ENCODE results near the gene OTOG. TPM values are rescaled to one million over a fixed set of nuclear protein-coding genes. Genes with fewer than 3 reads are reported as not detected.

The OTOG gene
- total RNA-seq, 1 experiment from 2014 or later, result not detected

DNA sequence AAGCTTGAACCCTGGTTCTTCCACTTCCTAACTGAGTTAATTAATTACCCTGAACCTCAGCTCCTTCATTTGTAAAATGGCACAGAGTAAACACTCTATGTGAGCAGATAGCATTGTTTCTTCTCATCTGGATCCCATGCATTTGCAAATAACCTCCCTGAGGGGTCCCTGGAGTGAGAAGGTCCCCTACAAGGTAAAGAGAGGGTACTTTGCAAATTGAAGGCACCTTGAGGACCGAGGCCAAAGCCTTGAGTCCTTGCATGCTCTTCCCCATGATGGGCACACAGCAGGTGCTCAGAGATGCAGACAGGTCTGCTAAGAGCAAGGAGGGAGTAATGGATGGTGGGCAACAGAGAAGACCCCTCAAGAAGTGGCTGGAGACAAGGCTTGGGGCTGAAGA, 33.2 kb downstream of the OTOG start:
- no peak for DNase-seq (ENCODE audit: low read depth)

DNA sequence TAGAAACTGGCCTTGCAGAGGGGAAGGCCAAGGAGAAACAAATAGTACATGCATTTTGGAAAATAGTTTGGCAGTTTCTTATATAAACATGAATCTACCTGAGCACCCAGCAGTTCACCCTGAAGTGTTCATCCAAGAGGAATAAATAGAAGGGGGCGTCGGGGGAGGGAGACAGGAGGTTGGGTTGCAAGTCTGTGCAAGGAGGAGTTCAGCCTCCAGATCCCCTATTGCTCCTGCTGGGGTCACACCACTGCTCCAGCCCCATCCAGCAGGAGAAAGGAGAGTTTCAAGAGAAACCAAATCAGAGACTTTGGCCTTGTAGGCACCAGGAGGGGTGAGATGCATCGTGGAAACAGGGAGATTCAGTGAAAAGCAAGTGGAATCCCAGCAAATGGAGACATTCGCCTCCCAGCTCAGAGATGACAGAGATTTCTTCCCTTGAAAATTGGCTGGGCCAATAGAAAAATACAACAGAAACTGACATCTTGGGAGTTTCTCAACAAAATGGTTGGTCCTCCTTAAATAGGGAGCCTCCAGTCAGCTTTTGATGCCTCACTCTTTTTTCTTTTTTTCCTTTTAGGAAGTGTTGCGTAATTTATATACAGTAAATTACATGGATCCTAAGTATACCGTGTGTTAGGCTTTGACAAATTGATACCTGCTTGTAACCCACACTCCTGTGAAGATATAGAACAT, 34.1 kb downstream of the OTOG start:
- DNase-seq (ENCODE audit: low read depth), result no peak

DNA sequence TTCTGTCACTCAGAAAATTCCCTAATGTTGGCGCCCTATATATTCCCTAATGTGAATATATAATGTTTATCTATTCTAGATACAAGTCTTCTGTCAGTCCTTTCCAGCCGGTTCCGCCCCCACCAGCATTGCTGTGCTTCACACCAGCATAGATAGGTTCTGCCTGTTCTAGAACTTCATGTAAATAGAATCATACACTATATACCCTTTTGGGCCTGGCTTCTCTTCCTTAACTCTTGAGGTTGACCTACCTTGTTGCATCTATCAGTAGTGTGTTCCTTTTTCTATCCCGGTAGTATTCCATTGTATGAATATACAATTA, 34.6 kb downstream of the OTOG start:
- no peak for DNase-seq (ENCODE audit: low read depth)

DNA sequence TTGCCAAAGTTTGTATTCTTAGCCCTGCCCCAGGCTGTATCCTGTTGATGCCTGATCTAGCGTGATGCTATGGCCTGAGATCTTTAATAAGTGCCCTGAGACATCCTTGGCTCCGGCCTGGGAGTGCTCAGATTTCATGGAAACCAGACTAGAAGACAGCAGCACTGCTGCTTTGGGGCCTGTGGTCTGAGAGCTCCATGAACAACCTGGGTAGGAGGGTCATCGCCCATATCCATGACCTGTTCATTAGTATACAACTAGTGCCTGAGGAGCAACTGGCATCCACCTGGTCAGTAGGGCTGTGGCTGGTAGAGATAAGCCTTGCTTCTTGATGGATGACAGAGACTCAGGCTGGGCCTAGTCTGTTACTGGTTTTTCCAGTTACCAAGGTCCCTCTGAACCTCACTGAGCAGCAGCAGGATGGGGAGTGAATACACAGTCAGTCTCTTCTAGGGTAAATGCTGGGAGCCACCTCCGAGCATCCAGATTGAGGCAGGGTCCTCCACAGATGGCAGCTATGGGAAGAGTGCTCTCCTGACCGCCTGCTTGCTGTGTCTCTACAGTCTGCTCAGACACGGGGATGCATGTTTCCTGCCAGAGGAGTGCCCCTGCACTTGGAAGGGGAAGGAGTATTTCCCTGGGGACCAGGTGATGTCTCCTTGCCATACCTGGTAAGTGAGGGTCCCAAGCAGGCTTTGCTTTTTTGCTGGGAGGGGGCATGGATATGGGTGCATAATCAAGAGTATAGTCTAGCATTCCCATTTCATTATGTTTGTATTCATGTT, 39.0 kb downstream of the OTOG start:
- no peak for DNase-seq (ENCODE audit: low read depth)

DNA sequence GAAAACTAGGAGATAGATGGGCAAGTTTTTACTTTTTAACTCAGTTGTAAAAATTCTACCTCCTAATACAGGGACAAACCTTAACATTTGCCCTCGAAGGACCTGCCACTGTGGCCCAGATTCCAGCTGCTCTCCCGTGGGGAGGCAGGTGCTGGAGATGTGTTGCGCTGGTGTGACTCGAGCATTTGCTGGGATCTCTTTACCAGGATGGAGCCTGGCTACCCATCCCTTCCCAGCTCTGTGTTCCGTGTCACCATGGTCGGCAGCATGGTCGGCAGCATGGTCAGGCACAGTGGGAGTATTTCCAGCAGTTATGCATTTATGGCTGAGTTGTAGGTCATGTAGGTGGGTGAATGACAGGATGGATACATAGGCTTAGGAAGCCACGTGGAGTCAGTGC, 41.1 kb downstream of the OTOG start:
- no peak for DNase-seq (ENCODE audit: low read depth)

DNA sequence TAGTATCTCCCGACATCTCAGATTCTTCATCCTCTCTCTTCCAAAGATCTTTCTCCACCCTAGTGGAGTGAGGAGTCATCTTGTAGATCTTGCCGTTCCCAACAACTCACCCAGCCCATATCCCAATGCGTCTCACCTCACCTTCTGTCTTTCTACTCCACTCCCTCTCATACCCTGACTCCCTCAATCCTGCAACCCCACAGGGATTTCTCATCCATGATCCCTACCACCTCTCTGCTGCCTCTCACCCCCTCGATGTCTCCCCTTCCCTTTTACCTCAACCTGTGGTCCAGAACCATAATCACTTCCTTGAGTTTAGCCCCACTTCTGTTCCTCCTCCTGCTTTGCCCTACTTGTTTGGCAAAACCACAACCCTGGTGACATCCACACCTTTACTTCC, 41.7 kb downstream of the OTOG start:
- no peak for DNase-seq (ENCODE audit: low read depth)

DNA sequence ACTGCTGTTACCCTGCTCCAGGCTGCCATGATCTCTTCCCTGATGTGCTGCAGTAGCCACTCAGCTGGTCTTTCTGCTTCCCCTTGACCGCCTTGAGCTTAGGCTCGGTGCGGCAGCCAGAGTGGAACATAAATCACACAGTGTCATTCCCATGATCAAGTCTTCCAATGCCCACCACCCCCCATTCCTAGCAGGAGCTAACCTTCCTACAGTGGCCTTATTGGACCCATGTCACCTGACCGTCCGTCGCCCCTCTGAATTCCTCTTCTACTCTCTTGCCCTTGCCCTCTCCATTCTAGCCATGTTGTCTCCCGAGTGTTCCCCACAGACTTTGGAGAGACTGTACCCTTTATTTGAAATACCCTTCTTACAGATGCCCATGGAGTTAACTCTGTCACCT, 43.4 kb downstream of the OTOG start:
- DNase-seq (ENCODE audit: low read depth), result no peak

DNA sequence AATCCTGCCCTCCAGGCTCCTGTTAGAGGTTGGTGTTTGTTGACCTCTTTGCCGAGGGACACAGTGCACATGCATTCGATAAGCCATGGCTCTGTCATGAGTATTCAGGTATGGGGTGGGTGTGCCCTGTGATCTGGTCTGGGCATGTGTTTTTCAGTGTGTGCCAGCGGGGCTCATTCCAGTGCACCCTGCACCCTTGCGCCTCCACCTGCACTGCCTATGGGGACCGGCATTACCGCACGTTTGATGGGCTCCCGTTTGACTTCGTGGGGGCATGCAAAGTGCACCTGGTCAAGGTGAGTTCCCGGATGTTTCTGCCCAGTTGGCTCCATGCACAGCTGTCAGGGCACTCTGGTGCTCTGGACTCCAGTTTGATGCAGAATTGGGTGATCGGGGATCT, 44.2 kb downstream of the OTOG start:
- DNase-seq (ENCODE audit: low read depth), result no peak

DNA sequence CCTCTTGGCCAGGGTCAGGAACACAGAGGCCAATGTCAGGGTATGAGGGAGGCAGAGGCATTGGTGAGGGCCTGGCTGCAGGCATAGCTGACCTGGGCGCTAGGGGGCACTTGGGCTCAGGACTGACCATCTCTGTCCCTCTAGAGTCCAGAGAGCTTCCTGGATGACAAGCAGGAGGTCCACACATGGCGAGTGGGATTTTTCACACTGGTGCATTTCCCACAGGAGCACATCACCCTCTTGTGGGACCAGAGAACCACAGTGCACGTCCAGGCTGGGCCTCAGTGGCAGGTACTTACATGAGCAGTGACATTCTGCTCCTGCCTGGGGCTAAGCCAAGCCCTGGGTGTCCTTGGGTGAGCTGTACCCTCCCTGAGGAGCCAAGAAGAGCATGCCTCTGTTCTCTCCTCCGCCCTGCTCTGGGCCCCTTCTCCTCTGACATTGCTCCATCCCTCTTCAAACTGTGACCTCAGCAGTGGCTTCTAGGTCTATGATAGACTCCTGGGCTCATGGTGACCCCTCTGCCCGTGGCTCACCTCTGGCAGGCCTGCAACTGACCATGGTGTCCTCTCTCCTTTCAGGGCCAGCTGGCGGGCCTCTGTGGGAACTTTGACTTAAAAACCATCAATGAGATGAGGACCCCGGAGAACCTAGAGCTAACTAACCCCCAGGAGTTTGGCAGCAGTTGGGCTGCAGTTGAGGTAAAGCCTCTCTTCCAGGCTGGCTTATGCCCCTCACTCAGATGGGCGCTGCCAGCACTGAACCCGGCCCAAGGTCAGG, 46.6 kb downstream of the OTOG start:
- no peak for DNase-seq (ENCODE audit: low read depth)

DNA sequence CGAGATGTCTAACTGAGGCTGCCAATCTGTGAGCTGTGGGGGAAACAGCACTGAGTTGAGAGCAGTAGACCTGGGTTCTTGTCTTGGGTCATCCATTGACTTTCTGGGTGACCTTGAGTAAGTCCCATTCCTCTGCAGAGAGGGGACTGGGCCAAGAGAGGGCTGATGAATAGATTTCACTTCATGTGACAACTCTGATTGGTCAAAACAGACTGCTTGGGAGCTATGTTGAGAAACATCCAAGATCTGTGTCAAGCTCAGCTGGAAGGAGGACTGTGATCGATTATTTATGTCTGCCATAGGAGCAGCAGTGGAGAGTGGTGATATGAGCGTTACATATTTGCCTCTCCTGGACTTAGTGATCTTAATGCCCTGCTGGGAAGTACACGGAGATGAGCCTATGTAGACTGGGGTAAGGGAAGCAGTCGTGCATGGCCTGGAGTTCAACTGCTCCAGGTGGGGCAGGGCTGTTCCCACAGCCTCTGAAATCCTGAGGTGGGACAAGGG, 47.7 kb downstream of the OTOG start:
- DNase-seq (ENCODE audit: low read depth), result no peak

DNA sequence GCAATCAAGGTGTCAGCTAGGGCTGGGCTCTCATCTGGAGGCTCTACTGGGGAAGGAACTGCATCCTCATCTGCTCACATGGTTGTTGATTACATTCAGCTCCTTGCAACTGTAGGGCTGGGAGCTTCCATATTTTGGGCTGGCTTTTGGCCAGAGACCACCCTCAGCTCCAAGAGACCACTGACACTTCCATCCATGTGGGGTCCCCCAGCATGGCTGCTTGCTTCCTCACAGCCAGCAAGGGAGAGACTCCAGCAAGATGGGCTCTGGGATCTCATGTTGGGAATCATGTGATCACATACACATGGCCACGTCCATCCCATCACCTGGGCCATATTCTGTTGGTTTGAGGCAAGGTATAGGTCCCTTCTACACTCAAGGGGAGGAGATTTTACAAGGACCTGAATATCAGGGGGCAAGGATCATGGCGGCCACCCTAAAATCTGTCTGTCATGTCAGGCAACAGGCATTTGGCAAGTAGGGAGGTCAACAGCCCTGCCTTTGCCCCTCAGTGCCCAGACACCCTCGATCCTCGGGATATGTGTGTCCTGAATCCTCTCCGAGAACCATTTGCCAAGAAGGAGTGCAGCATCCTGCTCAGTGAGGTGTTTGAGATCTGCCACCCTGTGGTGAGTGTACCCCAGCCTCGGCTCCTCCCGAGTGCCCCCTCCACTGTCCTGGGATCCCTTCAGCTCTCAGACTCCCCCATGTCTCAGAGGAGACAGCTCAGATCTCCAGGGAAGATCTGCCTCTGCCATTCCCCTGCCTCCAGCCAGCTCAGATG, 48.7 kb downstream of the OTOG start:
- DNase-seq (ENCODE audit: low read depth), result no peak

DNA sequence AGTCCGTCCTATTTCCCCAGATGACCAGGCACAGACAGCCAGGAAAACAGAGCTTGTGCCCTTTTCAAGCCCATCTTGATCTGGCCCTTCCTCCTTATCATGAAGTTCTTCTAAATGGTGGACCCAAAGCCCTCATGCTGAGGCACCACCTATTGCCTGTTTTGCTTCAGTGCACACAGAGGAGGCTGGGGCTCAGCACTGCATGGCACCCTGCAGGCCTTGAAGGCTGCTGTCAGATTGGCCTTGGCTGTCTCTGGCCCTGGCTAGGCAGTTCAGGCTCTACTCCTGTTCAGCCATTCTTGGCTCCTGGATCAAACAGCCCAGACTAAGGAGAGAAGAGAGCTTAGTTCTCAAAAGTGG, 49.2 kb downstream of the OTOG start:
- DNase-seq (ENCODE audit: low read depth), result no peak

DNA sequence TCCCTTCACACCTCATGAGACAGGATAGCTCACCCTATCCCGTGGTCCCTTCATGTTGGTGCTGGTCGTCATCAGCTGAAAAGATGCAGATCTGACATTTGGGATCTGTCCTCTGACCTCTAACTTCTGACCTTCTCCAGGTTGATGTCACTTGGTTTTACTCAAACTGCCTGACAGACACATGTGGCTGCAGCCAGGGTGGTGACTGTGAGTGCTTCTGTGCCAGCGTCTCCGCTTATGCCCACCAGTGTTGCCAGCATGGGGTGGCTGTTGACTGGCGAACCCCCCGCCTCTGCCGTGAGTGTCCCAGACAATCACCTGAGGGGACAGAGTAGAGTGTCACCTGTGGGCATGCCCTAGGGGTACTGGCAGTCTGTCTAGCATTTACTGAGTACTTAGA, 49.7 kb downstream of the OTOG start:
- DNase-seq (ENCODE audit: low read depth), result no peak

DNA sequence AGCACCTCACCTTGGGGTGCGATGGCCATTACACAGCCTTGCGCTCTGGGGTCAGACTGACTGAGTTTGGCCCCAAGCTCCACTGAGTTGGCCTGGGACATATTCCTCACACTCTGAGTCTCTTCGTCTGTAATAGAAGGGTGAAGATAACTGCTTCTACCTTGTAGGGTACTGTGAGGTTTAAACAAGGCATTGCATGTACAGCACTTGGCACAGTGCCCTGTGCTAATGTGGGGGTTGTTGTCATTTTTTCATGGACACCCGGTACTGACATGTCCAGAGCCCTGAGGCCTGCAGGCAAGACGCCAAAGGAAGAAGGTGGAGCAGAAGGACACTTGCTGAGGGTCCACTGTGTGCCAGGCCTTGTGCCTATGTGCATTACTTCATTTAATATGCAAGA, 50.7 kb downstream of the OTOG start:
- DNase-seq (ENCODE audit: low read depth), result no peak

DNA sequence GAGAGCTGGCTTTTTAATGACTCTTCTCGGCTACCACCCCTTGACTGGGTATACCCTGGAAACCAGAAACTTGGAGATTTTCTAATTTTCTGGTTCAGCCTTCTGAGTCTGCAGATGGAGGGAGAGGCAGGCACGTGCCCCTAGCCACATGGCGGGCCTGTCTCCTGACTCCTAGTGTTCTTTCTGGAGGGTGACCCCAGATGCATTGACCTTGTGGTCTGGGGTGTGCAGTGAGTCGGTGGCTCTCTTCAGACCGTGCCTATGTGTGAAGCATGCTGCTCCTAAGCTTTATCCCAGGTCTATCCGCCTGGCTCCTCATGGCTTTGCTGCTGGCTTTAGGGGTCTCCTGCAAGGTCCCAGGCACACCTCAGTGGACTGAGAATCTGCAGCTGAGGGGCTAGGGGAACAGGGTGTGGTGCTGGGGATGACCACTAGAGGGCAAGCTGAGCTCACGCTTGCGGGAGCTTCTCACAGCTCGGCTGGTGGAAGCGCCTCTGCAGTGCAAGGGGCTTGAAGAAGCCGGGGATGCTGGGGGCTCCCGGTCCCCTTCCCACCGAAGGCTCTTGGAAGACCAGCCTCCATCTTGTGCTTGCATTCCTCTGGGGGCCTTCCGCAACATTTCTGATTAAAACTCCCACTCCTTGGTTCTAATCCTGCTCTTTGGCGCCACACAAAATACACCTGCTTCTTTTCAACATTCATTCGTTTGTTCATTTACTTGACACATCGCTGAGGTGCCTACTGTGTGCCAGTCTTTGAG, 51.8 kb downstream of the OTOG start:
- peak; percentile 40 for DNase-seq (ENCODE audit: low read depth)

DNA sequence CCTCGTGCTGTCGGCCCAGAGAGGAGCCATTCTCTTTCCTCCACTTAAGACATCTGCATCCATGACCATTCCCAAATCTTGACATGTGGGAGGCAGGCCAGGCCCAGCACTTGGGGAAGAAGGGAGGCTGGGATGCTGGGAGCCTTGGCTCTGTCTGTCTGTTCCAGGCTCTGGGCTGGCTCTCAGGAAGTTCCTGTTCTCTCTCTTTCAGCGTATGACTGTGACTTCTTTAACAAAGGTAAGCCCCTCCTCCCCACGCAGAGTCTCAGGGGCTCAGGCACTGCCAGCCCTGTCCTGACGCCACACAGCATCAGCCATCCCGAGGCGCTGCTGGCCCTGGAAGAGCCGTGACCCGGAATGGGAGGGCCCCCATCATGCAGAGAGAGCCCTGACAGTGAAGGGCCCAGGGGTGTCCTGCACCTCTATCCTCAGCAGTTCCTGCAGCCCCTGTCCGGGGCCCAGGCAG, 52.4 kb downstream of the OTOG start:
- DNase-seq (ENCODE audit: low read depth), result no peak

DNA sequence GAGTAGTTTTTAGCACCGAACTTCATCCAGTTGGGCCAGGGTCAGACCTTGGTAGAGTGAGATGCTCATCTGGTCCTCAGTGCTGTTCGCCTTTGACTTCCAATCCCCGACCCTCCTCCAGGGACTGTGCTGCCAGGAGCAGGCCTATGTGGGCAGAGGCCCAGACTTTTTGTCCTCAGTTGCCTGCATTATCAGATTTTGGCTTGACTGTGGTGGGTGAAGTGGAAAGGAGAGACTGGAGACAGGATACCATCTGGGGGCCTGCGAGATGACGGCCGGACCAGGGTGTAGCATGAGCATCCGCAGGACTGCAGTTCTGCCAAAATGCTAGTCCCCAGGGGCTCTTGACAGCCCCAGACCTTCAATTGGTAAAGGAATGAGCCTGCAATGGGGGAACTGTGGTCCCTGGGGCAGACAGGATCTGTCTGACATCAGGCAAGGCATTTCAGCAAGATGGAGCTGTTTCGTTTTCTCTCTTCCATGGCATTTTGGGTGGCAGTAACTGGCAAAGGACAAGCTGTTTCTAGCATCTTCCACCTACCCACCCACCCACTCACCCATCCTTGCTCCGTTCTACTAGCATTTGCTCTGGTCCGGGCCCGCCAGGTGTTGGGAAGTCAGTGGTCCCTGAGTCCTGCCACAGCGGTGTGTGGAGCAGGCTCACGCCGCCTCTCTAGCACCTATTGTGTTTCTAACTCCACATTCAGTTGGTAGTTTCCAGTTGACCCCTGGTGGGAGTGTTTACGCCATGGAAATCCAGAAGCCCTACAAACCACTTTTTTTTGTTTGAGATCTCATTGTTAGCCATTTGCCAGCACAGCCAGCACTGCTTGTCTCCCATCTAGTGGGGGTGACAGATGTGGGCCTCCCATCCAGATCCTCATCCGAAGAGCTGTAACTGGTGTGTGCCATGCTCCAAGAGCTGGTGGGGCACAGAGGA, 53.5 kb downstream of the OTOG start:
- no peak for DNase-seq (ENCODE audit: low read depth)

DNA sequence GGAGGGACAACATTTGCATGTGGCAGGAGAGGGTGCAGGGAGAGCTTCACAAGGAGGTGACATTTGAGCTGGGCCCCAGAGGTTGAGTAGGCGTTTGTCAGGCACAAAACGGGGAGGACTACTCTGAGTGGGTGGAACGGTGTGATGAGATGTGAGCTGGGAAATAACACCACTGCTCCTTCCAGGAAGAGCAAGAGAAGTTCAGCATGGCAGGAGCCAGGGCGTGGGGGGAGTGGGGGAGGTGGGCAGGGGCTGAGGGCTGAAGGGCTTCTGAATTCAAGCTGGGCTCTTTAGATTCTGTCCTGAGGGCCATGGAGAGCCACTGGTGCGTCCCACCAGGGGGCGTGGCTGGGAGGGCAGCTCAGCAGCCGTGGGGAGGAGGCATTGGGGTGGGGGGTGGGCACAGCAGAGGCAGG, 54.2 kb downstream of the OTOG start:
- DNase-seq (ENCODE audit: low read depth), result no peak

DNA sequence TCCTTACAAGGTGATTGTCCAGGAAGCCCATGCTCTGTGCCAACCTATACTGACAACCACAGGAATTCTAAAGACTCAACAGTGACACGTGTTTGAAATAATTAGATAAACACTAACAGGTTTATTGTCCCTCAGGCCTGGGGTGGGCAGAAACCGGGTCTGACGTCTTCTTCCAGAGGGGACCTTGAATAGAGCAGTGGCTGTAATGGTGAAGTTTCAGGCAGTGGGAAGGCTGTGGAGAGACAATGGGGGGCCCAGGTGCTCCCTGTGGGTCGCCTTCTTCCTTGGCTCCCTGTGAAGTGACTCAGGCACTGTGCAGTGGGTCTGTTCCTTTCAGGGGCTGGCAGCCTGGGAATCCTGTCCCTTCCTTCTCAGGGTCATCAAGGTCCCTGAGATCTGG, 54.6 kb downstream of the OTOG start:
- no peak for DNase-seq (ENCODE audit: low read depth)
